ENCODE results near the gene USH1C.

The USH1C gene

GRCh38 chr11:17498058-17498457 lies 46.2 kb downstream of the USH1C start:
- DNase-seq, result peak; percentile 81 to 89 (median 83)

GRCh38 chr11:17496406-17496805 lies 47.8 kb downstream of the USH1C start:
- DNase-seq, result no peak

GRCh38 chr11:17494019-17494418 lies 50.2 kb downstream of the USH1C start:
- DNase-seq, result no peak

GRCh38 chr11:17490938-17491337 lies 53.3 kb downstream of the USH1C start:
- no peak for DNase-seq

- DNase-seq, result no peak
These were observed 54.0 kb downstream of the USH1C start for GRCh38 chr11:17490232-17490631.

- no peak for DNase-seq
These were observed 54.5 kb downstream of the USH1C start for GRCh38 chr11:17489751-17490150.

- no peak for DNase-seq
These were observed 55.7 kb downstream of the USH1C start for GRCh38 chr11:17488563-17488962.

- no peak for DNase-seq
These were observed 57.6 kb downstream of the USH1C start for GRCh38 chr11:17486646-17487045.

GRCh38 chr11:17483505-17483904 lies 60.7 kb downstream of the USH1C start:
- DNase-seq, result no peak

GRCh38 chr11:17481905-17482304 lies 62.3 kb downstream of the USH1C start:
- DNase-seq, result no peak

GRCh38 chr11:17479284-17480214 lies 64.7 kb downstream of the USH1C start:
- peak; percentile 79 to 90 (median 84) for DNase-seq

- DNase-seq, result no peak
These were observed 66.1 kb downstream of the USH1C start for GRCh38 chr11:17478070-17478469.

- no peak for DNase-seq
These were observed 66.9 kb downstream of the USH1C start for GRCh38 chr11:17477361-17477760.

GRCh38 chr11:17477084-17477333 lies 67.2 kb downstream of the USH1C start:
- DNase-seq, result no peak

- DNase-seq, result peak; percentile 49 to 79 (median 72)
These were observed 67.7 kb downstream of the USH1C start, which contains the start of gene ABCC8 for GRCh38 chr11:17476317-17477083. TSS of gene ABCC8 (minus strand) at chr11:17476845. CDS start at chr11:17476776, 69 bp downstream.

- DNase-seq, result peak in 1 of 3 experiments; percentile 50
These were observed 68.4 kb downstream of the USH1C start for GRCh38 chr11:17475666-17476316.

GRCh38 chr11:17473071-17473744 lies 71.0 kb downstream of the USH1C start:
- peak in 1 of 3 experiments; percentile 27 for DNase-seq

- no peak for DNase-seq
These were observed 71.7 kb downstream of the USH1C start for GRCh38 chr11:17472467-17472866.

GRCh38 chr11:17471501-17471900 lies 72.7 kb downstream of the USH1C start:
- no peak for DNase-seq

- DNase-seq, result no peak
These were observed 74.2 kb downstream of the USH1C start for GRCh38 chr11:17469998-17470397.

- no peak for DNase-seq
These were observed 76.1 kb downstream of the USH1C start for GRCh38 chr11:17468122-17468521.

- no peak for DNase-seq
These were observed 80.6 kb downstream of the USH1C start for GRCh38 chr11:17463546-17464174.

Data from NCI-H1417 (cell line).